ENCODE measurements around the gene COL1A1. TPM values are rescaled to one million over a fixed set of nuclear protein-coding genes. Genes with fewer than 3 reads are reported as not detected.

Gene COL1A1
- total RNA-seq, 1 donor from 2014 or later = 14.8 TPM

GRCh38 chr17:50148226-50149090 lies 53.0 kb downstream of the COL1A1 start:
- H3K4me3 Mint-ChIP-seq = peak overlapping the region; percentile 91
- no peaks in the 10 kb centered on the region for H3K27me3 Mint-ChIP-seq (ENCODE audit: low read depth)
- H3K27ac Mint-ChIP-seq (ENCODE audit: unreplicated experiment) = peak overlapping the region; percentile 96
- peak; percentile 48 for TF ChIP-seq CTCF (conservative IDR thresholded peaks at IDR 0.05)
- no peaks in the 10 kb centered on the region for H3K9me3 Mint-ChIP-seq
- DNase-seq (ENCODE audit: low read depth, low spot score) = no peak
- peaks cover 3% of the 10 kb centered on the region for H3K36me3 Mint-ChIP-seq (ENCODE audit: low read depth)
- peaks cover 47% of the 10 kb centered on the region for H3K4me1 Mint-ChIP-seq

GRCh38 chr17:50147841-50148225 lies 53.6 kb downstream of the COL1A1 start:
- Mint-ChIP-seq H3K4me3 (peak overlapping the region; percentile 91), H3K27me3 (ENCODE audit: low read depth) (no peaks in the 10 kb centered on the region), H3K9me3 (no peaks in the 10 kb centered on the region), H3K4me1 (peaks cover 50% of the 10 kb centered on the region), H3K36me3 (ENCODE audit: low read depth) (peaks cover 7% of the 10 kb centered on the region), H3K27ac (ENCODE audit: unreplicated experiment) (no peak overlapping the region)
- DNase-seq (ENCODE audit: low read depth, low spot score) = no peak
- no peak for TF ChIP-seq CTCF (conservative IDR thresholded peaks at IDR 0.05)

GRCh38 chr17:50146927-50147665 lies 54.3 kb downstream of the COL1A1 start:
- no peaks in the 10 kb centered on the region for H3K9me3 Mint-ChIP-seq
- H3K4me3 Mint-ChIP-seq = peak overlapping the region; percentile 88
- no peak for TF ChIP-seq CTCF (conservative IDR thresholded peaks at IDR 0.05)
- H3K27me3 Mint-ChIP-seq (ENCODE audit: low read depth) = no peaks in the 10 kb centered on the region
- peak overlapping the region; percentile 50 for H3K27ac Mint-ChIP-seq (ENCODE audit: unreplicated experiment)
- no peak for DNase-seq (ENCODE audit: low read depth, low spot score)
- H3K36me3 Mint-ChIP-seq (ENCODE audit: low read depth) = peaks cover 9% of the 10 kb centered on the region
- H3K4me1 Mint-ChIP-seq = peaks cover 48% of the 10 kb centered on the region

- Mint-ChIP-seq H3K36me3 (ENCODE audit: low read depth) (peaks cover 13% of the 10 kb centered on the region), H3K9me3 (no peaks in the 10 kb centered on the region), H3K4me3 (peak overlapping the region; percentile 88), H3K4me1 (peaks cover 42% of the 10 kb centered on the region), H3K27ac (ENCODE audit: unreplicated experiment) (no peak overlapping the region), H3K27me3 (ENCODE audit: low read depth) (no peaks in the 10 kb centered on the region)
- DNase-seq (ENCODE audit: low read depth, low spot score) = no peak
- no peak for TF ChIP-seq CTCF (conservative IDR thresholded peaks at IDR 0.05)
Measured at GRCh38 chr17:50146230-50146926, 55.1 kb downstream of the COL1A1 start.

- Mint-ChIP-seq H3K4me3 (peak overlapping the region; percentile 81), H3K27me3 (ENCODE audit: low read depth) (no peaks in the 10 kb centered on the region), H3K9me3 (no peaks in the 10 kb centered on the region), H3K36me3 (ENCODE audit: low read depth) (peaks cover 13% of the 10 kb centered on the region), H3K27ac (ENCODE audit: unreplicated experiment) (peak overlapping the region; percentile 51), H3K4me1 (peaks cover 38% of the 10 kb centered on the region)
- DNase-seq (ENCODE audit: low read depth, low spot score) = no peak
- TF ChIP-seq CTCF (conservative IDR thresholded peaks at IDR 0.05) = no peak
Measured at GRCh38 chr17:50145532-50146229, 55.8 kb downstream of the COL1A1 start.
